Astrocyte of the cerebellum (primary cell): Measurements from ENCODE around the gene THRA.
A peak's percentile ranks its signal among the peaks of the same experiment; 100 is the strongest.

Source experiments
- DNase-seq: peaks from one replicate; pipeline ENCODE4 v3.0.0-alpha.2; 2011; ENCODE audit warnings: low read depth
- H3K4me3 ChIP-seq: 2 replicates; pipeline ENCODE4 v1.5.1; 2011; ENCODE audit warnings: mild to moderate bottlenecking, low read depth, low read length, moderate library complexity
- CTCF ChIP-seq: IDR thresholded peaks from 2 replicates; pipeline ENCODE4 v1.5.1; 2012; ENCODE audit warnings: low read length, low read depth, moderate library complexity, mild to moderate bottlenecking; ENCODE audit errors: missing control alignments
- in situ Hi-C: cut with HindIII; loops from 2 replicates; pipeline ENCODE4 v1.10.0; 2017; ENCODE audit warnings: low sequenced_read_pairs

THRA gene

GRCh38 chr17:40018211-40019121 is 44.3 kb upstream of the THRA start:
- in situ Hi-C loops, result no loop called here
- TF ChIP-seq CTCF, result no peak
- DNase-seq, result no peak
- H3K4me3 ChIP-seq, result no peak overlapping the region

- H3K4me3 ChIP-seq, result no peak overlapping the region
- peak; percentile 55 for DNase-seq
- in situ Hi-C loops, result no loop called here
- TF ChIP-seq CTCF, result no peak
Observed at GRCh38 chr17:40019140-40019991, 43.4 kb upstream of the THRA start.

- no peak for DNase-seq
- no peak for TF ChIP-seq CTCF
- in situ Hi-C loops, result no loop called here
- no peak overlapping the region for H3K4me3 ChIP-seq
Observed at GRCh38 chr17:40020146-40020545, 42.6 kb upstream of the THRA start.

DNA sequence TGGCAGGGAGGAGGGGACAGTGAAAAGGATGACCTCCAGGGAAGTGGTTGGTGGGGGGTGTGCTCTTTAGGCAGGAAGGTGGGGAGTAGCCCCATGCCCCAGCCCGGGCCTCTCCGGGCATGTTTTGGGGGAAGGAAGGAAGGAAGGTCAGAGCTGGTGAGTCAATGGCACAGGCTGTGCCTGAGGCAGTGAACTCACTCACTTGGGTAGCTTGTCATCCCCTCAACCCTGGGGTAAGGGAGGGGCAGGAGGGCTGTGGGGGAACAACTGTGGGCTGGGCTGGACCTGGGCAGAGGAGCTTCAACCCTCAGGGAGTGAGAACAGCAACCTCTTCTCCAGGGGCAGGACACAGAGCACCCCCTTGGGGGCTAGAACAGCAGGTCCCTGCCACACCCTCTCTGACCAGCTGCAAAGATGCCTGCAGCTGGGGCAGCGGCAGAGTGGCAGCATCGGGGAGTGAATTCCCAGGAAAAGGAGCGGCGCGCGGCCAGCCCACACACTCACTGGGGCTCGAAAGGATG is 41.3 kb upstream of the THRA start:
- TF ChIP-seq CTCF, result no peak
- no peak for DNase-seq
- in situ Hi-C loops, result no loop called here
- H3K4me3 ChIP-seq, result no peak overlapping the region

DNA sequence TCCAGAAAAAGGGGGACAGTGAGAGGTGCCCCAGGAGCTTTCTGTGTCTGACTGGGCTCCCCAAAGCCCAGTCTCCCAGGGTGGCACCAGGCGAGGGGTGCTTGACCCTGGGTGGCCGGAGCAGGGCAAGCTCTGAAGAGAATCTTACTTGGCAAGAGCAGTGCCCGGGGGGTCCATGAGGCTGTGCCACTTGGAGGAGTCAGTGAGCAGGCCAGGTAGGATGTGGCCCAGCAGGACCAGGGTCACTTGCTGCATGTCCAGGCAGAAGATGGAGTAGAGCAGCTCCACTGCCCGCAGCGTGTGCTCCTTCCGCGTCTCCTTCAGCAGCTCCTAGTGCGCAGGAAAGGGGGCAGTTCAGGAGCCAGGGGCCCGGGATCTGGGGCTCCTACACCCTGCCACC is 40.3 kb upstream of the THRA start:
- no peak for DNase-seq
- in situ Hi-C loops, result no loop called here
- H3K4me3 ChIP-seq, result no peak overlapping the region
- no peak for TF ChIP-seq CTCF

GRCh38 chr17:40022961-40023541 is 39.7 kb upstream of the THRA start:
- H3K4me3 ChIP-seq, result no peak overlapping the region
- DNase-seq, result no peak
- TF ChIP-seq CTCF, result no peak
- in situ Hi-C loops, result no loop called here
